GM10248 (cell line): ENCODE data around the gene MEX3A.

Experiments used
- CTCF ChIA-PET: fragments of 300-600 bp; sonication (Branson Sonifier 250); formaldehyde crosslinking; extraction: SDS; loops from one replicate; lab custom pipeline; 2021; ENCODE audit warnings: antibody characterized with exemption; lab: Yijun Ruan, JAX
- POLR2A ChIA-PET: fragments of 350-650 bp; sonication (Branson Sonifier 250); formaldehyde crosslinking; extraction: SDS; loops from one replicate; lab custom pipeline; 2020; ENCODE audit warnings: antibody characterized with exemption; lab: Yijun Ruan, JAX
- DNase-seq: peaks from one replicate; pipeline ENCODE4 v3.0.0; 2012; ENCODE audit errors: extremely low spot score
- CTCF ChIP-seq: IDR thresholded peaks from 2 replicates; pipeline ENCODE4 v1.5.1; 2012; ENCODE audit warnings: mild to moderate bottlenecking, low read depth; ENCODE audit errors: extremely low read depth, missing control alignments, control extremely low read depth

Gene MEX3A

GRCh38 chr1:156108664-156109241 lies 26.5 kb upstream of the MEX3A start:
- CTCF ChIA-PET, result interaction anchor here (1.8 to 29.1 kb wide), 3 partner anchors 11 to 37 kb away, joined by 3 to 1172 read pairs (median 90); partner anchors contain the start of gene LMNA
- POLR2A ChIA-PET, result no interaction called here
- no peak for DNase-seq
- TF ChIP-seq CTCF, result no peak

GRCh38 chr1:156108057-156108456 lies 25.8 kb upstream of the MEX3A start:
- DNase-seq, result no peak
- TF ChIP-seq CTCF, result no peak
- ChIA-PET CTCF (interaction anchor here (1.3 to 29.1 kb wide), 3 partner anchors 11 to 16 kb away, joined by 4 to 1172 read pairs (median 90); partner anchors contain the start of gene LMNA), POLR2A (interaction anchor here (13.4 kb wide), 1 partner anchor 14 kb away, joined by 266 read pairs; the partner anchor contains the start of gene LMNA)

- POLR2A ChIA-PET, result interaction anchor here (0.5 to 13.4 kb wide), 4 partner anchors 10 to 106 kb away, joined by 3 to 266 read pairs (median 6); partner anchors contain the start of genes LMNA, PMF1 and SLC25A44
- CTCF ChIA-PET, result interaction anchor here (1.3 to 29.1 kb wide), 5 partner anchors 10 to 39 kb away, joined by 4 to 1172 read pairs (median 5); partner anchors contain the start of gene LMNA
- DNase-seq, result no peak
- TF ChIP-seq CTCF, result no peak
Observed at GRCh38 chr1:156106624-156107488, 24.6 kb upstream of the MEX3A start.

- ChIA-PET POLR2A (interaction anchor here (0.6 to 13.4 kb wide), 2 partner anchors 17 to 400 kb away, joined by 4 to 266 read pairs; partner anchors contain the start of gene LMNA), CTCF (interaction anchor here (0.7 to 29.1 kb wide), 5 partner anchors 8 to 120 kb away, joined by 3 to 1172 read pairs (median 7); partner anchors contain the start of gene LMNA)
- no peak for TF ChIP-seq CTCF
- no peak for DNase-seq
Observed at GRCh38 chr1:156104861-156105832, 22.9 kb upstream of the MEX3A start.

GRCh38 chr1:156104065-156104810 lies 22.0 kb upstream of the MEX3A start:
- TF ChIP-seq CTCF, result no peak
- DNase-seq, result no peak
- ChIA-PET POLR2A (interaction anchor here (0.6 to 13.4 kb wide), 2 partner anchors 18 to 423 kb away, joined by 6 to 266 read pairs; partner anchors contain the start of gene LMNA), CTCF (interaction anchor here (1.0 to 29.1 kb wide), 5 partner anchors 7 to 55 kb away, joined by 3 to 1172 read pairs (median 9); partner anchors contain the start of gene LMNA)
